K562 (cell line): ENCODE results near the gene RHBDL3. TPM values are rescaled to one million over a fixed set of nuclear protein-coding genes. Genes with fewer than 3 reads are reported as not detected.
A peak's percentile ranks its signal among the peaks of the same experiment; 100 is the strongest.

Experiments
- ATAC-seq: fragments of 200-7000 bp; cut with Tn5 transposase; 3 replicates; pipeline ENCODE4 v1.9.1; 2020; ENCODE audit warnings: moderate library complexity
- BruUV-seq: library from RNA; stranded (reverse); fragments of 400-500 nt; replicated peaks from 2 replicates; lab custom pipeline; 2021; lab: Mats Ljungman, UMichigan
- CTCF ChIA-PET: fragments of 300-600 bp; formaldehyde crosslinking; extraction: SDS; loops from one replicate; lab custom pipeline; 2021; ENCODE audit warnings: low intra/inter-chr PET ratio; lab: Yijun Ruan, JAX
- POLR2A ChIA-PET: fragments of 300-600, 350-650 bp; sonication (Branson Sonifier 250); formaldehyde crosslinking; extraction: SDS; loops from one replicate; lab custom pipeline; 2021; ENCODE audit warnings: antibody characterized with exemption, inconsistent platforms; lab: Yijun Ruan, JAX
- DNase-seq, 4 experiments: peaks; one replicate each; pipeline versions ENCODE4 v3.0.0 to v3.0.0-alpha.2; 2011 to 2018; ENCODE audit warnings: low spot score in 3 of 4, mixed read lengths in 3 of 4; ENCODE audit errors: extremely low read depth in 1 of 4
- FAIRE-seq: peaks from 2 replicates; lab custom pipeline; 2011; peaks lifted over from hg19 to GRCh38; lab: Jason Lieb, UNC
- H2AFZ ChIP-seq: 2 replicates; pipeline ENCODE4 v1.6.0; 2011; ENCODE audit warnings: low read depth, low read length, control low read depth, inconsistent platforms
- H3K27ac ChIP-seq: fragments of 200-600 bp; 3 replicates; pipeline ENCODE4 v1.8.0; 2011; ENCODE audit warnings: low read depth, mild to moderate bottlenecking, control low read depth, inconsistent platforms, low read length, moderate library complexity, mixed read lengths; ENCODE audit errors: extremely low read depth
- H3K27me3 ChIP-seq, 2 experiments: fragments of 300-600 bp in 1 of 2; 2 replicates in 1 of 2; 3 replicates in 1 of 2; pipeline versions ENCODE4 v1.6.0 to v1.8.0; 2011; ENCODE audit warnings: inconsistent platforms in 2 of 2, low read length in 2 of 2, mild to moderate bottlenecking in 1 of 2, mixed read lengths in 1 of 2, moderate library complexity in 1 of 2; ENCODE audit not compliant: control insufficient read depth in 2 of 2, insufficient read depth in 2 of 2
- H3K36me3 ChIP-seq: fragments of 300-600 bp; 3 replicates; pipeline ENCODE4 v1.8.0; 2011; ENCODE audit warnings: mild to moderate bottlenecking, low read length, inconsistent platforms; ENCODE audit not compliant: control insufficient read depth, insufficient read depth
- H3K4me1 ChIP-seq, 2 experiments: fragments of 200-600 bp in 1 of 2; replicated peaks in 1 of 2; 2 replicates in 1 of 2; 3 replicates in 1 of 2; pipeline versions ENCODE4 v1.5.1 to v1.8.0; 2011; ENCODE audit warnings: inconsistent platforms in 2 of 2, low read length in 2 of 2, mild to moderate bottlenecking in 1 of 2, mixed read lengths in 1 of 2, moderate library complexity in 1 of 2; ENCODE audit not compliant: control insufficient read depth in 2 of 2, insufficient read depth in 2 of 2
- H3K4me2 ChIP-seq: 2 replicates; pipeline ENCODE4 v1.6.1; 2011; ENCODE audit warnings: low read length, control low read depth, inconsistent platforms, mixed read lengths; ENCODE audit not compliant: insufficient read depth
- H3K4me3 ChIP-seq: fragments of 200-600 bp; sonication (generic), shearing (Covaris generic); 2 replicates; pipeline ENCODE4 v1.5.1; 2016; ENCODE audit warnings: control low read depth, inconsistent platforms
- H3K79me2 ChIP-seq: fragments of 200-600 bp; 3 replicates; pipeline ENCODE4 v1.8.0; 2011; ENCODE audit warnings: low read length, inconsistent platforms; ENCODE audit not compliant: control insufficient read depth, insufficient read depth
- H3K9ac ChIP-seq, 2 experiments: 2 replicates each; pipeline versions ENCODE4 v1.6.0 to v1.6.1; 2011; ENCODE audit warnings: low read depth in 2 of 2, low read length in 2 of 2, control low read depth in 1 of 2, inconsistent platforms in 1 of 2, mild to moderate bottlenecking in 1 of 2, mixed read lengths in 1 of 2; ENCODE audit not compliant: insufficient read depth in 1 of 2
- H3K9me1 ChIP-seq: one replicate; pipeline ENCODE4 v1.6.0; 2011; ENCODE audit warnings: inconsistent platforms, mild to moderate bottlenecking, low read length, moderate library complexity; ENCODE audit not compliant: control insufficient read depth, insufficient read depth
- H3K9me3 ChIP-seq: replicated peaks from 2 replicates; pipeline ENCODE4 v1.5.1; 2011; ENCODE audit warnings: low read depth, low read length, inconsistent platforms; ENCODE audit not compliant: control insufficient read depth, insufficient read depth
- H4K20me1 ChIP-seq: replicated peaks from 2 replicates; pipeline ENCODE4 v1.6.1; 2011; ENCODE audit warnings: low read length, inconsistent platforms, mixed read lengths; ENCODE audit not compliant: control insufficient read depth, insufficient read depth
- CBFB ChIP-seq: sonication (generic); formaldehyde crosslinking; IDR thresholded peaks from 2 replicates; pipeline ENCODE4 v1.4.0; 2020; ENCODE audit warnings: mild to moderate bottlenecking, missing genetic modification reagents
- MED1 ChIP-seq: sonication (generic); formaldehyde crosslinking; IDR thresholded peaks from 2 replicates; pipeline ENCODE4 v1.8.1; 2023; ENCODE audit warnings: missing genetic modification reagents, borderline replicate concordance
- POLR2AphosphoS5 ChIP-seq: IDR thresholded peaks from 2 replicates; pipeline ENCODE4 v1.6.1; 2011; ENCODE audit warnings: mild to moderate bottlenecking, low read depth, low read length, moderate library complexity; ENCODE audit not compliant: control insufficient read depth, insufficient read depth
- POLR2B ChIP-seq: fragments of 450-650 bp; IDR thresholded peaks from 2 replicates; pipeline ENCODE4 v1.6.1; 2018; ENCODE audit warnings: low read depth; ENCODE audit not compliant: partially characterized antibody
- RBFOX2 ChIP-seq: fragments of 200-400 bp; formaldehyde crosslinking; IDR thresholded peaks from 2 replicates; pipeline ENCODE4 v1.6.1; 2017; ENCODE audit warnings: low read depth, mild to moderate bottlenecking, low read length, moderate library complexity
- ZNF134 ChIP-seq: fragments of 250-450 bp; sonication (Bioruptor Pico); conservative IDR thresholded peaks from 2 replicates; pipeline ENCODE4 v1.4.0; 2020
- ZNF699 ChIP-seq: fragments of 250-450 bp; sonication (Bioruptor Pico); IDR thresholded peaks from 2 replicates; pipeline ENCODE4 v1.8.0; 2021; ENCODE audit warnings: mild to moderate bottlenecking, moderate library complexity; ENCODE audit not compliant: insufficient replicate concordance
- WGBS: fragments of 100-300 bp; shearing (Covaris generic); methylation state at CpG from one replicate; pipeline ENCODE4 v1.1.6; 2016; ENCODE audit warnings: low coverage, mixed read lengths; ENCODE audit not compliant: insufficient coverage; ENCODE audit errors: missing lambda C conversion rate; 5-methylcytosine and 5-hydroxymethylcytosine counted together
- in situ Hi-C: fragments of 300-500 bp; cut with MboI; formaldehyde crosslinking; loops from 4 replicates; pipeline ENCODE4 v1.15.0; 2018; ENCODE audit warnings: inconsistent platforms, mixed read lengths
- intact Hi-C: fragments of 100-400 bp; cut with micrococcal nuclease; formaldehyde crosslinking; loops from 2 replicates; pipeline ENCODE4 v1.14.2; 2022
- polyA plus RNA-seq, 8 experiments: library from polyadenylated mRNA; depleted of rRNA in 4 of 8; stranded (reverse) in 5 of 8; unstranded in 3 of 8; fragments of >200 nt; fragmentation: Nextera tagmentation in 2 of 8; fragmentation: Illumina TruSeq in 1 of 8; extraction: Ambion mirVana in 2 of 8; extraction: Trizol in 1 of 8; gene quantifications; 2 replicates each; pipeline versions ENCODE4 v1.2.1 to v1.2.3, GENCODE V29; 2011 to 2014; ENCODE audit warnings: inconsistent platforms in 1 of 8, missing spikeins in 1 of 8
- total RNA-seq, 7 experiments: library from RNA; depleted of rRNA in 6 of 7; stranded (reverse); fragments of >200 nt in 6 of 7; fragmentation: Illumina TruSeq in 2 of 7; extraction: Trizol in 2 of 7; gene quantifications; 2 replicates each; pipeline versions ENCODE4 v1.2.1 to v1.2.3, GENCODE V29; 2011 to 2021; ENCODE audit warnings: low replicate concordance in 1 of 7

The RHBDL3 gene
- total and polyA plus RNA-seq, 9 of the 15 experiments (the other 6 are each of a cell fraction or from before 2014, with no cell fraction given): 0.06 to 0.31 (median 0.09) TPM; not detected in 4

DNA sequence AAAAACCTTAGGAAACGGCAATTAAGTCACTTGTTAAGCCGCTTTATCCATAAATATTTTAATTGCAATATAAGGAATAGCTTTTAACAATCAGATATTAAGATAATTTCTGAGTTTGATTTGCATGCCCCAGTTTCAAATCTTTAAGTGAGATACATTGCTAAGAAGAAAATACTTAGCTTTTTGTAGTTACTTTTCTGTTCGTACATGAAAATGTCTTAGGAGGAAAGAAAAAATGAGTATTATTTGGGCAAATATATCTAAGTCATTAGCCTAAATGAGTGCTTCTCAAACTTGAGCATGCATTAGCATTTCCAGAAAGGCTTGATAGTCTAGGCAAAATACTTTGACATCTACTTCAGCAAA, 90.7 kb downstream of the RHBDL3 start:
- CTCF ChIA-PET: no interaction called here
- Histone ChIP-seq H3K4me1 (peaks cover 16 to 18% of the 10 kb centered on the region in 2 experiments; a peak in 4 of 5 replicates), H3K27me3 (no peaks in the 10 kb centered on the region), H4K20me1 (peaks cover 55% of the 10 kb centered on the region), H3K36me3 (peaks cover 95% of the 10 kb centered on the region), H3K9ac (no peak overlapping the region), H3K4me3 (no peak overlapping the region), H3K27ac (no peak overlapping the region), H3K4me2 (no peak overlapping the region), H3K79me2 (peaks cover 97% of the 10 kb centered on the region), H3K9me1 (peaks cover 6% of the 10 kb centered on the region), H3K9me3 (no peaks in the 10 kb centered on the region), H2AFZ (no peak overlapping the region)
- TF ChIP-seq CBFB (CRISPR knock-in tag) (no peak), RBFOX2 (0 out of 2 replicates have a peak, but pooled peaks have one; percentile 22)
- DNase-seq (no peak), FAIRE-seq (no peak), ATAC-seq (no peak)
- in situ Hi-C loops (no loop called here), intact Hi-C loops (no loop called here)
- WGBS: 96% methylated on average over 3 of the region's 3 CpGs
- BruUV-seq: no TSS peak
- POLR2A ChIA-PET: interaction anchor here (1.6 to 3.0 kb wide), 3 partner anchors 10 to 15 kb away, joined by 3 to 17 read pairs (median 14); no protein-coding TSS in a partner anchor

DNA sequence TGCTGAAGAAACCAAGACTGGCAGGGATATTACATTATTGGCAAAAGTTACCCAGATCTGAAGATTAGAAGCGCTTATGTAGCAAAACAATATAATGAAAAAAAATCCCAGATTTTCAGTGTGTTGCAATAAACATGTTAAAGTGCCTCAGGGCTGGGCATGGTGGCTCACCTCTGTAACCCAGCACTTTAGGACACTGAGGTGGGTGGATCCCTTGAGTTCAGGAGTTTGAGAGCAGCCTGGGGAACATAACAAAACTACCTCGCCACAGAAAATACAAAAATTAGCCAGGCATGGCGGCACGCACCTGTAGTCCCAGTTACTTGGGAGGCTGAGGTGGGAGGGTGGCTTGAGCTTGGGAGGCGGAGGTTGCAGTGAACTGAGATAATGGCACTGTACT, 91.1 kb downstream of the RHBDL3 start:
- Histone ChIP-seq H3K9ac (no peak overlapping the region), H3K27me3 (no peaks in the 10 kb centered on the region), H4K20me1 (peaks cover 51% of the 10 kb centered on the region)
- TF ChIP-seq POLR2AphosphoS5: peak; percentile 38; the same call in 1 of the 2 replicates
- TF ChIP-seq MED1 (CRISPR knock-in tag): no peak
- TF ChIP-seq POLR2B: peak; percentile 31
- no peak for TF ChIP-seq ZNF699 (CRISPR knock-in tag)
- TF ChIP-seq ZNF134: no peak
- TF ChIP-seq RBFOX2: 0 out of 2 replicates have a peak, but pooled peaks have one; percentile 29
- TF ChIP-seq, all 486 proteins: peak for 3
- no TSS peak for BruUV-seq
- peaks cover 97% of the 10 kb centered on the region for H3K79me2 ChIP-seq
- ChIA-PET POLR2A (interaction anchor here (1.6 to 3.0 kb wide), 2 partner anchors 10 to 15 kb away, joined by 3 to 17 read pairs; no protein-coding TSS in a partner anchor), CTCF (no interaction called here)
- no peak overlapping the region for H3K27ac ChIP-seq
- H3K36me3 ChIP-seq: peaks cover 95% of the 10 kb centered on the region
- DNase-seq (no peak), FAIRE-seq (no peak), ATAC-seq (no peak; the same call in 2 of the 3 replicates)
- peaks cover 6% of the 10 kb centered on the region for H3K9me1 ChIP-seq
- H3K4me2 ChIP-seq: no peak overlapping the region
- WGBS: 87% methylated on average over 5 of the region's 5 CpGs
- H3K4me1 ChIP-seq: peaks cover 16 to 18% of the 10 kb centered on the region in 2 experiments; a peak in 4 of 5 replicates
- H2AFZ ChIP-seq: no peak overlapping the region
- in situ Hi-C loops: no loop called here
- no peaks in the 10 kb centered on the region for H3K9me3 ChIP-seq
- intact Hi-C loops: no loop called here
- no peak overlapping the region for H3K4me3 ChIP-seq
